Parathyroid adenoma (tissue), 2 donors: ENCODE results near the gene C10orf90.

Source experiments
- H2AFZ ChIP-seq: fragments of 300-600 bp; sonication (generic); one replicate; pipeline ENCODE4 v1.7.0; 2017; ENCODE audit warnings: antibody characterized with exemption, mild to moderate bottlenecking
- H3K27ac ChIP-seq: fragments of 300-600 bp; sonication (generic); one replicate; pipeline ENCODE4 v1.7.0; 2017
- H3K27me3 ChIP-seq: fragments of 300-600 bp; sonication (generic); one replicate; pipeline ENCODE4 v1.7.0; 2017; ENCODE audit warnings: low read length; ENCODE audit not compliant: control insufficient read depth, insufficient read depth
- H3K36me3 ChIP-seq: fragments of 300-600 bp; sonication (generic); one replicate; pipeline ENCODE4 v1.7.0; 2017; ENCODE audit warnings: low read length; ENCODE audit not compliant: control insufficient read depth, insufficient read depth
- H3K4me1 ChIP-seq: fragments of 300-600 bp; sonication (generic); one replicate; pipeline ENCODE4 v1.7.0; 2017; ENCODE audit warnings: control low read depth
- H3K4me2 ChIP-seq: fragments of 300-600 bp; sonication (generic); one replicate; pipeline ENCODE4 v1.7.0; 2017; ENCODE audit warnings: low read length
- H3K4me3 ChIP-seq: fragments of 300-600 bp; sonication (generic); one replicate; pipeline ENCODE4 v1.7.0; 2017; ENCODE audit warnings: low read depth, low read length
- H3K79me2 ChIP-seq: fragments of 300-600 bp; sonication (generic); one replicate; pipeline ENCODE4 v1.7.0; 2017; ENCODE audit warnings: control low read depth
- H3K9ac ChIP-seq: fragments of 300-600 bp; sonication (generic); one replicate; pipeline ENCODE4 v1.7.0; 2017; ENCODE audit warnings: mild to moderate bottlenecking
- H3K9me3 ChIP-seq: fragments of 300-600 bp; sonication (generic); one replicate; pipeline ENCODE4 v1.7.0; 2017; ENCODE audit warnings: low read length; ENCODE audit not compliant: control insufficient read depth
- TF ChIP-seq, protein P1 (sequence below): fragments of 300-600 bp; sonication (generic); IDR thresholded peaks from one replicate; pipeline ENCODE4 v1.7.0; 2017; ENCODE audit warnings: antibody characterized with exemption, mild to moderate bottlenecking
- donor health status: primary hyperparathyroidism.

Gene C10orf90

DNA sequence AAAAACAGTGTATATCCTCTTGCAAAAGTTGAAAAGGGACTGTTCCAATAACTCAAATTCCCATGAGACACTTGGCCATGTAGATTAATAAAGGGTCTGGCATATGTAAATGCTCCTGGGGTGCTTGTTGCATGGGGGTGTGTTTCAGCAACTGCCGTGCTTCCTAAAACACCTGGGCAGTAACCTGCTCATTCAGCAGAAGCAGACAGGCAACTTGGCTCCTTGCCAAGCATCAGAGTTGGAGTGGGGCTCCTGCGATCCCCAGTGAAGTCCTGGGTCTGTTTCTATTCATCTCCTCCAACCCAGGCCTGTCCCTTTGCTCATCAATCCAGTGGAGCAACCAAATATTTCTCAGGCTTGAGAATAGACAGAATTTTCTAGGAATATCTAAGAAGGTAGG is 240.0 kb downstream of the C10orf90 start:
- H3K4me1 ChIP-seq = no peaks in the 10 kb centered on the region

DNA sequence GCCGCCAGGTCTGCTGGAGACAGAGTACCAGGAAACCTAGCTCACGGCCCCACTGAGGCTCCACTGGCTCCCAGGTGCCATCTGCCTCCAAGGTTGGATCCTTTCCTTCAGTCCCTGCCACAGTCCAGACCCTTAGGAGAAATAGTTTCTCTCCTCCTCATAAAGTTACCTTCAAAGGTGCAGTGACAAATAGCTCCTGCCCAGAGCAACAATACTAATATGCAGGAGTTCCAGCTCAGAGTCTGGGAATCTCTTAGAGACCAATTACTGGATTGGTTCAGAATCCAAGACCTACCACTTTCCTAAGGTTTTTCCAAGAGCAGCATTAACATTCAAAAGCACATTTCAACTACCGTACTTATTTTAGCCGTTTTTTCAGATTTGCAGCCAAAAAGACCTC is 241.2 kb downstream of the C10orf90 start:
- TF ChIP-seq, protein P1, sequence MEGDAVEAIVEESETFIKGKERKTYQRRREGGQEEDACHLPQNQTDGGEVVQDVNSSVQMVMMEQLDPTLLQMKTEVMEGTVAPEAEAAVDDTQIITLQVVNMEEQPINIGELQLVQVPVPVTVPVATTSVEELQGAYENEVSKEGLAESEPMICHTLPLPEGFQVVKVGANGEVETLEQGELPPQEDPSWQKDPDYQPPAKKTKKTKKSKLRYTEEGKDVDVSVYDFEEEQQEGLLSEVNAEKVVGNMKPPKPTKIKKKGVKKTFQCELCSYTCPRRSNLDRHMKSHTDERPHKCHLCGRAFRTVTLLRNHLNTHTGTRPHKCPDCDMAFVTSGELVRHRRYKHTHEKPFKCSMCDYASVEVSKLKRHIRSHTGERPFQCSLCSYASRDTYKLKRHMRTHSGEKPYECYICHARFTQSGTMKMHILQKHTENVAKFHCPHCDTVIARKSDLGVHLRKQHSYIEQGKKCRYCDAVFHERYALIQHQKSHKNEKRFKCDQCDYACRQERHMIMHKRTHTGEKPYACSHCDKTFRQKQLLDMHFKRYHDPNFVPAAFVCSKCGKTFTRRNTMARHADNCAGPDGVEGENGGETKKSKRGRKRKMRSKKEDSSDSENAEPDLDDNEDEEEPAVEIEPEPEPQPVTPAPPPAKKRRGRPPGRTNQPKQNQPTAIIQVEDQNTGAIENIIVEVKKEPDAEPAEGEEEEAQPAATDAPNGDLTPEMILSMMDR = no peak

More for the DNA sequence above, 240.0 kb downstream of the C10orf90 start:
- Histone ChIP-seq H2AFZ (no peak overlapping the region), H3K4me3 (no peak overlapping the region), H3K9me3 (no peaks in the 10 kb centered on the region), H3K27ac (no peak overlapping the region), H3K79me2 (no peaks in the 10 kb centered on the region), H3K4me2 (no peak overlapping the region), H3K36me3 (no peaks in the 10 kb centered on the region), H3K27me3 (no peaks in the 10 kb centered on the region), H3K9ac (no peak overlapping the region)
- TF ChIP-seq, protein P1 = no peak

DNA sequence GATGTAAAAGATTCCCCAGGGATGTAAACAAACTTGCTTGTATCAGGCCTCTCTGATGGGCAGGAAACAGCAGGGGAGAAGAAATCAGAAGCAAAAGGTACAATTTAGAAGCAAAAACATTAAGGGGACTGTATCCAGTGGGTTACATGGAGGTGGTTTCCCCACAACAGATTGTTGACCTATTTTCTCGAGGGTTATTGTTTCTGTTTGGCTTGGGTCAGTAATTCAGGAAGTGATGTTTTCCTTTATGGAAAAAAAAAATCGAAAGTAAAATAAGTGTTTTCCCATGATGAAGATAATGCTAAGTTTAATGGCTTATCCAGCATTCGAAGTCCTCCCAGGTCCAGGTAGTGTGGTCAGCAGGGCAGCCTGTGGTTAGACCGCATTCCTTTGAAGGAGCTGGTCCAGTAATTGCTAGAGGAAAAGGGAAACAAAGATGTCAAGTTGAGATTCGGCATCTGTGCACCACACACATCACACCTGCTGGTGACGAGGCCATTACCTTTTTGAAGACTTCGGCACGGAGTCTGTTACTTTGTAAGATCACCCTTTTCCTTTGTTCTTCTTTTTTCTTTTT is 244.9 kb downstream of the C10orf90 start:
- Histone ChIP-seq H3K27ac (no peak overlapping the region), H3K4me3 (no peak overlapping the region), H3K36me3 (no peaks in the 10 kb centered on the region), H3K79me2 (no peaks in the 10 kb centered on the region), H3K27me3 (no peaks in the 10 kb centered on the region), H2AFZ (no peak overlapping the region), H3K9me3 (no peaks in the 10 kb centered on the region), H3K9ac (no peak overlapping the region), H3K4me1 (no peaks in the 10 kb centered on the region), H3K4me2 (no peak overlapping the region)
- TF ChIP-seq, protein P1 = no peak

More for the DNA sequence above, 241.2 kb downstream of the C10orf90 start:
- Histone ChIP-seq H3K4me2 (no peak overlapping the region), H3K27me3 (no peaks in the 10 kb centered on the region), H3K4me1 (no peaks in the 10 kb centered on the region), H3K27ac (no peak overlapping the region), H3K36me3 (no peaks in the 10 kb centered on the region), H3K9ac (no peak overlapping the region), H3K9me3 (no peaks in the 10 kb centered on the region), H3K4me3 (no peak overlapping the region), H3K79me2 (no peaks in the 10 kb centered on the region), H2AFZ (no peak overlapping the region)

DNA sequence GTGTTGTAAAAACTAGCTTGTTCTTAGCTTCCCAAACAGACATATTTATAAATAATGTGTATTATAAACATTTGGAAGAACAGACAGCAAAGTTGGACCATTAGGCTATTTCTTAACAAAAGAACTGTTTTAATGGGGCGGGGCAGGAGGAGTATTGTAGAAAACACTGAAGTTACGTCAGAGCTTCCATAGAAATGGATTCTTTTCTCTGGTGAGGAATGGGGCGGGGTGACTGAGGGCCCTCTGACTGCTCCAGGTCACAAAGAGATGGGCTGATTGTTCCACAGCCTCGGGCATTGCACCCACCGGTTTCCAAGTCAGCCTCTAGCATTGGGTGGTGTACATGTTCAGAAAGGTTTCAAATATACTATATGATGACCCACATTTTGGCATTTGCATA is 245.5 kb downstream of the C10orf90 start:
- H3K9ac ChIP-seq = no peak overlapping the region
- H3K9me3 ChIP-seq = no peaks in the 10 kb centered on the region
- no peak overlapping the region for H3K4me3 ChIP-seq
- H3K27me3 ChIP-seq = no peaks in the 10 kb centered on the region
- H2AFZ ChIP-seq = no peak overlapping the region
- no peak overlapping the region for H3K27ac ChIP-seq
- no peaks in the 10 kb centered on the region for H3K79me2 ChIP-seq
- TF ChIP-seq, protein P1 = no peak
- H3K4me1 ChIP-seq = no peaks in the 10 kb centered on the region
- H3K36me3 ChIP-seq = no peaks in the 10 kb centered on the region
- H3K4me2 ChIP-seq = no peak overlapping the region

DNA sequence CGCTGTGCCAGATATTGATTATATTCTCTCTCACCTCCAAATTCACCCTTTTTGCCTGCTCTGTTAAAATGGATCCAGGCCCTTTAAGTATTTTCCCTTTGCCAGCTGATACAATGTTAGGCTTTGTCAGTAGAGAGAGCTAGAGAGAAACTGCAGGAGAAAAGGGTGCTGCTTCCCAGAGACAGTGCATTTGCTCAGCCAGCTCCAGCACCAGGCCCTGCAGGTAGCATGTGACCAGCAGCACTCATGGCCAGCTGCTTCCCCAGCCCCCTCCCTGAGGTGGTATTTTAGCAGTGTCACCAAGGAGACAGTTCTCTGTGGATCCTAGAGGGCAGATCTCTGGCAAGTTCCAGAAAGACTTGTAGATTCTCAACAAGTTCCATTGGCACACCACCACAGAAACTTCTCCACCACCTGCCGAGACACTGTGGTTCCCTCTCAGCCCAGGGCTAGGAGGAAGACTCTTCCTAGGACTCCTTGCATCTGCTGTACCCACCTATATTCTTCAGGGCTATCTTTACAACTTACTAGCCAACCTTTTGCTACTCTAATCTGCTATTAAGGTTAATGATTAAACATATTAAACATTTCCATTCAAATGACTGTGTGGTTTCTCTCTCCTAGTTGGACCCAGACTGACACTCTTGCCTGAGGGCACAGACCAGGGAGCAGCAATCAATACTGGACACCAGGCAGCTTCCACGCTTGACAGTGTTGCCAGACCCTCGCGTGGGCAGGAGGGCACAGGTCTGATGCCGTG is 246.6 kb downstream of the C10orf90 start:
- Histone ChIP-seq H3K79me2 (no peaks in the 10 kb centered on the region), H3K9me3 (no peaks in the 10 kb centered on the region), H3K4me3 (no peak overlapping the region), H3K4me1 (no peaks in the 10 kb centered on the region), H3K27ac (no peak overlapping the region), H3K4me2 (no peak overlapping the region), H3K27me3 (no peaks in the 10 kb centered on the region), H3K36me3 (no peaks in the 10 kb centered on the region), H3K9ac (no peak overlapping the region), H2AFZ (no peak overlapping the region)
- TF ChIP-seq, protein P1 = no peak
